Activated T-helper 2 cell treated with anti-CD3 and anti-CD28 coated beads, Interferon-gamma antibody, Interleukin-2, Interleukin-4, amounts not matched to agents 10 μg/mL and 5 μg/mL and 100 μg/mL, durations not matched to agents 14 hours and 24 hours and 36 hours (primary cell): ENCODE results near the gene FNDC5. TPM values are rescaled to one million over a fixed set of nuclear protein-coding genes. Genes with fewer than 3 reads are reported as not detected.
"Not testable (repeated sequence)": the region's sequence is repeated elsewhere in the genome, so short reads cannot be mapped to it uniquely, and the experiment has no call there.

Experiments
- DNase-seq: peaks from one replicate; pipeline ENCODE4 v3.0.0; 2021; ENCODE audit warnings: low spot score
- H3K27ac Mint-ChIP-seq: one replicate; pipeline ENCODE4 v1.8.0; 2021; ENCODE audit warnings: mixed read lengths
- H3K27me3 Mint-ChIP-seq: one replicate; pipeline ENCODE4 v1.8.0; 2021; ENCODE audit warnings: low read depth, mixed read lengths
- H3K36me3 Mint-ChIP-seq: one replicate; pipeline ENCODE4 v1.8.0; 2021; ENCODE audit warnings: low read depth, mixed read lengths
- H3K4me1 Mint-ChIP-seq: one replicate; pipeline ENCODE4 v1.8.0; 2021; ENCODE audit warnings: low read depth, mixed read lengths
- H3K4me3 Mint-ChIP-seq: one replicate; pipeline ENCODE4 v1.8.0; 2021; ENCODE audit warnings: low read depth, mild to moderate bottlenecking, moderate library complexity, mixed read lengths
- H3K9me3 Mint-ChIP-seq: one replicate; pipeline ENCODE4 v1.8.0; 2021; ENCODE audit warnings: mixed read lengths
- intact Hi-C: fragments of 100-400 bp; cut with micrococcal nuclease; formaldehyde crosslinking; loops from one replicate; pipeline ENCODE4 v1.15.1; 2023
- total RNA-seq: library from RNA; stranded (reverse); gene quantifications from 2 replicates; pipeline ENCODE4 v1.2.3, GENCODE V29; 2022

FNDC5 gene
- total RNA-seq = not detected in 2 replicates

- Mint-ChIP-seq H3K27ac (no peak within 1 kb of the TSS), H3K9me3 (no peaks in the 10 kb centered on the region), H3K4me1 (peaks cover 5% of the 10 kb centered on the region), H3K4me3 (peak within 1 kb of the TSS; percentile 55), H3K27me3 (peaks cover 40% of the 10 kb centered on the region), H3K36me3 (peaks cover 15% of the 10 kb centered on the region)
- intact Hi-C loops = no loop called here
- DNase-seq = no peak
Observed at GRCh38 chr1:32870615-32871363, at the start of gene FNDC5. Gene FNDC5 (minus strand): TSS chr1:32870912.

GRCh38 chr1:32919811-32920733 is 49.4 kb upstream of the FNDC5 start:
- no peak overlapping the region for H3K27ac Mint-ChIP-seq
- H3K4me3 Mint-ChIP-seq = no peak overlapping the region
- DNase-seq = no peak
- H3K9me3 Mint-ChIP-seq = no peaks in the 10 kb centered on the region
- H3K4me1 Mint-ChIP-seq = peaks cover 17% of the 10 kb centered on the region
- no peaks in the 10 kb centered on the region for H3K36me3 Mint-ChIP-seq
- peaks cover 34% of the 10 kb centered on the region for H3K27me3 Mint-ChIP-seq
- intact Hi-C loops = no loop called here

GRCh38 chr1:32918179-32918578 is 47.5 kb upstream of the FNDC5 start:
- no peak for DNase-seq
- intact Hi-C loops = no loop called here
- Mint-ChIP-seq H3K4me1 (peaks cover 14% of the 10 kb centered on the region), H3K27me3 (peaks cover 22% of the 10 kb centered on the region), H3K36me3 (no peaks in the 10 kb centered on the region), H3K9me3 (no peaks in the 10 kb centered on the region), H3K4me3 (no peak overlapping the region), H3K27ac (no peak overlapping the region)

- H3K27ac Mint-ChIP-seq = no peak overlapping the region
- H3K36me3 Mint-ChIP-seq = no peaks in the 10 kb centered on the region
- no peaks in the 10 kb centered on the region for H3K9me3 Mint-ChIP-seq
- intact Hi-C loops = no loop called here
- H3K4me1 Mint-ChIP-seq = peaks cover 14% of the 10 kb centered on the region
- peaks cover 17% of the 10 kb centered on the region for H3K27me3 Mint-ChIP-seq
- DNase-seq = peak; percentile 18
- no peak overlapping the region for H3K4me3 Mint-ChIP-seq
Observed at GRCh38 chr1:32917521-32917920, 46.8 kb upstream of the FNDC5 start.

- Mint-ChIP-seq H3K9me3 (no peaks in the 10 kb centered on the region), H3K4me3 (no peak overlapping the region)
Observed at GRCh38 chr1:32915766-32916706, 45.3 kb upstream of the FNDC5 start.

GRCh38 chr1:32910319-32910718 is 39.6 kb upstream of the FNDC5 start:
- Mint-ChIP-seq H3K27me3 (peaks cover 11% of the 10 kb centered on the region), H3K9me3 (no peaks in the 10 kb centered on the region), H3K36me3 (no peaks in the 10 kb centered on the region), H3K4me1 (no peaks in the 10 kb centered on the region), H3K27ac (no peak overlapping the region), H3K4me3 (no peak overlapping the region)
- DNase-seq = no peak
- intact Hi-C loops = no loop called here

More at GRCh38 chr1:32915766-32916706, 45.3 kb upstream of the FNDC5 start:
- Mint-ChIP-seq H3K36me3 (no peaks in the 10 kb centered on the region), H3K4me1 (peaks cover 14% of the 10 kb centered on the region), H3K27me3 (peaks cover 16% of the 10 kb centered on the region), H3K27ac (no peak overlapping the region)
- no peak for DNase-seq
- intact Hi-C loops = no loop called here

GRCh38 chr1:32907435-32907834 is 36.7 kb upstream of the FNDC5 start:
- Mint-ChIP-seq H3K27me3 (peaks cover 23% of the 10 kb centered on the region), H3K4me1 (no peaks in the 10 kb centered on the region), H3K27ac (no peak overlapping the region), H3K4me3 (no peak overlapping the region), H3K36me3 (no peaks in the 10 kb centered on the region), H3K9me3 (no peaks in the 10 kb centered on the region)
- DNase-seq = no peak
- intact Hi-C loops = no loop called here

GRCh38 chr1:32906654-32907053 is 35.9 kb upstream of the FNDC5 start:
- intact Hi-C loops = no loop called here
- no peaks in the 10 kb centered on the region for H3K9me3 Mint-ChIP-seq

GRCh38 chr1:32905588-32905987 is 34.9 kb upstream of the FNDC5 start:
- H3K27ac Mint-ChIP-seq, intact Hi-C loops: not testable (repeated sequence)

More at GRCh38 chr1:32906654-32907053, 35.9 kb upstream of the FNDC5 start:
- Mint-ChIP-seq H3K27me3 (peaks cover 29% of the 10 kb centered on the region), H3K27ac (no peak overlapping the region), H3K4me1 (no peaks in the 10 kb centered on the region), H3K4me3 (no peak overlapping the region), H3K36me3 (no peaks in the 10 kb centered on the region)
- DNase-seq = no peak

GRCh38 chr1:32904797-32905196 is 34.1 kb upstream of the FNDC5 start:
- no peaks in the 10 kb centered on the region for H3K4me1 Mint-ChIP-seq
- no peaks in the 10 kb centered on the region for H3K9me3 Mint-ChIP-seq
- no peak overlapping the region for H3K4me3 Mint-ChIP-seq
- no peaks in the 10 kb centered on the region for H3K36me3 Mint-ChIP-seq
- intact Hi-C loops = no loop called here
- H3K27me3 Mint-ChIP-seq = peaks cover 38% of the 10 kb centered on the region
- no peak for DNase-seq
- H3K27ac Mint-ChIP-seq = no peak overlapping the region

More at GRCh38 chr1:32905588-32905987, 34.9 kb upstream of the FNDC5 start:
- not testable (repeated sequence) for H3K9me3 Mint-ChIP-seq, H3K4me1 Mint-ChIP-seq, DNase-seq, H3K36me3 Mint-ChIP-seq, H3K4me3 Mint-ChIP-seq
- H3K27me3 Mint-ChIP-seq = peaks cover 35% of the 10 kb centered on the region

- H3K4me1 Mint-ChIP-seq = no peaks in the 10 kb centered on the region
- intact Hi-C loops = no loop called here
- no peaks in the 10 kb centered on the region for H3K36me3 Mint-ChIP-seq
- H3K4me3 Mint-ChIP-seq = no peak overlapping the region
- no peaks in the 10 kb centered on the region for H3K9me3 Mint-ChIP-seq
- H3K27me3 Mint-ChIP-seq = peaks cover 41% of the 10 kb centered on the region
- H3K27ac Mint-ChIP-seq = no peak overlapping the region
- no peak for DNase-seq
Observed at GRCh38 chr1:32903991-32904785, 33.5 kb upstream of the FNDC5 start.

GRCh38 chr1:32902535-32902920 is 31.8 kb upstream of the FNDC5 start:
- Mint-ChIP-seq H3K9me3 (no peaks in the 10 kb centered on the region), H3K27ac (no peak overlapping the region), H3K4me1 (no peaks in the 10 kb centered on the region), H3K4me3 (peak overlapping the region; percentile 60), H3K27me3 (peaks cover 48% of the 10 kb centered on the region), H3K36me3 (no peaks in the 10 kb centered on the region)
- intact Hi-C loops = no loop called here
- DNase-seq = no peak
